OCI-LY3 (cell line): Measurements from ENCODE around the gene TSPAN33.

Experiments
- CTCF ChIP-seq: fragments of 200-600, 300-600 bp; sonication (generic); IDR thresholded peaks from 2 replicates; pipeline ENCODE4 v1.5.1; 2014; ENCODE audit warnings: antibody characterized with exemption, low read length, low read depth
- EZH2phosphoT487 ChIP-seq: fragments of 200-600 bp; shearing (Covaris generic); IDR thresholded peaks from 2 replicates; pipeline ENCODE4 v1.6.1; 2018; ENCODE audit warnings: antibody characterized with exemption, mixed run types, low read depth

- TF ChIP-seq CTCF (no peak), EZH2phosphoT487 (no peak)
Observed at GRCh38 chr7:129212596-129212995, 68.1 kb downstream of the TSPAN33 start.
